Measurements from ENCODE around the gene RAB11FIP2. TPM values are rescaled to one million over a fixed set of nuclear protein-coding genes. Genes with fewer than 3 reads are reported as not detected.

The RAB11FIP2 gene, protein sequence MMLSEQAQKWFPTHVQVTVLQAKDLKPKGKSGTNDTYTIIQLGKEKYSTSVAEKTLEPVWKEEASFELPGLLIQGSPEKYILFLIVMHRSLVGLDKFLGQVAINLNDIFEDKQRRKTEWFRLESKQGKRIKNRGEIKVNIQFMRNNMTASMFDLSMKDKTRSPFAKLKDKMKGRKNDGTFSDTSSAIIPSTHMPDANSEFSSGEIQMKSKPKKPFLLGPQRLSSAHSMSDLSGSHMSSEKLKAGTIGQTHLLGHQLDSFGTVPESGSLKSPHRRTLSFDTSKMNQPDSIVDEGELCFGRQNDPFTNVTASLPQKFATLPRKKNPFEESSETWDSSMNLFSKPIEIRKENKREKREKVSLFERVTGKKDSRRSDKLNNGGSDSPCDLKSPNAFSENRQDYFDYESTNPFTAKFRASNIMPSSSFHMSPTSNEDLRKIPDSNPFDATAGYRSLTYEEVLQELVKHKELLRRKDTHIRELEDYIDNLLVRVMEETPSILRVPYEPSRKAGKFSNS
- total RNA-seq, result 10 to 100 TPM; 17.1 to 22.1 TPM

DNA sequence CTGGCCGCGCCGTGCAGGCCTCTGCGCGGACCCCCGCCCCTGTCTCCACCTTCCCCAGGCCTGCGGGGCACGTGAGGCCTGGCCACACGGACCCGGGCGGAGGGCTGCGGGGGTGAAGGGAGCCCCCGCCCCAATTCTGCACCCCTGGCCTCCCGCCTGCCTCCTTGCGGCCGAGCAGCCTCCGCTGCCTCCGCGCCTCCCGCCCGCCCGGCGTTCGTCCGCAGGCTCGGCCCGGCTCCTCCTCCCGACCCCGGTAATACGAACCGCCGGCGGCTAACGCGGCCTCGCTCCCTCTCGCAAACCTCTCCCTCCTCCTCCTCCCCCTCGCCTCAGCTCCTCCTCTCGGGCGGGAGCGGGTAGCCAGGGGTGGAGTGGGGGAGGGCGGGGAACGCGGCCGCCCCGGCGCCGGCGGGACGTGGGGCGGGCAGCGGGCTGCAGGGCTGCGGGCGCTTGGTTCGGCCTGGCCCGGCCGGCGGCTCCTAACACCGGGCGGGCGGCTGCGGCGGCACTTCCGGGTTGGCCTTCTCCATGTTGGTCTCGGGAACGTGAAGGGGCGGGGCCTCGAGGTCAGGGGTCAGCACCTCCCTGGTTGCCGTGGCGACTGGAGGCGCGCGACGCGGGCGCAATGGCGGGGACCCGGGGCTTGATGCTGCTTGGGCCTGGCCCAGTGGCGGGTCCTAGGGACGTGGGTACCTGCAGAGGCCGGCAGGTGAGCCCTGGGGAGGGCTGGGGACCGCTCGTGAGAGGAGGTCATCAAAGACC, at the start of gene RAB11FIP2:
Gene RAB11FIP2, minus strand, starts transcription at position 547 of the 762 bp plus-strand sequence. CDS start 778 bp downstream, outside the sequence.
- Histone ChIP-seq H3K36me3 (replicated peaks in 1 of 2; ENCODE audit: insufficient read depth in 1 of 2, low read depth in 2 of 2) (no peaks in the 10 kb centered on the region), H3K4me1 (peaks cover 50% of the 10 kb centered on the region), H3K9me3 (no peaks in the 10 kb centered on the region), H3K27ac (peak within 1 kb of the TSS; percentile 88 to 98 (median 96)), H3K4me3 (peak within 1 kb of the TSS; percentile 83 to 89), H3K27me3 (no peaks in the 10 kb centered on the region)
- ATAC-seq (peak; percentile 95), DNase-seq (peak; percentile 97 to 98 (median 98))
- 0 to 1% methylated on average over 38 to 67 of the region's 83 CpGs for WGBS, 2 donors
- intact Hi-C loops (cut with DNase I), result no loop called here
- TF ChIP-seq, protein P1, sequence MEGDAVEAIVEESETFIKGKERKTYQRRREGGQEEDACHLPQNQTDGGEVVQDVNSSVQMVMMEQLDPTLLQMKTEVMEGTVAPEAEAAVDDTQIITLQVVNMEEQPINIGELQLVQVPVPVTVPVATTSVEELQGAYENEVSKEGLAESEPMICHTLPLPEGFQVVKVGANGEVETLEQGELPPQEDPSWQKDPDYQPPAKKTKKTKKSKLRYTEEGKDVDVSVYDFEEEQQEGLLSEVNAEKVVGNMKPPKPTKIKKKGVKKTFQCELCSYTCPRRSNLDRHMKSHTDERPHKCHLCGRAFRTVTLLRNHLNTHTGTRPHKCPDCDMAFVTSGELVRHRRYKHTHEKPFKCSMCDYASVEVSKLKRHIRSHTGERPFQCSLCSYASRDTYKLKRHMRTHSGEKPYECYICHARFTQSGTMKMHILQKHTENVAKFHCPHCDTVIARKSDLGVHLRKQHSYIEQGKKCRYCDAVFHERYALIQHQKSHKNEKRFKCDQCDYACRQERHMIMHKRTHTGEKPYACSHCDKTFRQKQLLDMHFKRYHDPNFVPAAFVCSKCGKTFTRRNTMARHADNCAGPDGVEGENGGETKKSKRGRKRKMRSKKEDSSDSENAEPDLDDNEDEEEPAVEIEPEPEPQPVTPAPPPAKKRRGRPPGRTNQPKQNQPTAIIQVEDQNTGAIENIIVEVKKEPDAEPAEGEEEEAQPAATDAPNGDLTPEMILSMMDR (IDR thresholded peaks at IDR 0.05), result peak in 4 of 7 experiments; percentile 25 to 35 (median 32)
- TF ChIP-seq POLR2A (IDR thresholded peaks at IDR 0.05), result peak; percentile 71 to 76 (median 74)

DNA sequence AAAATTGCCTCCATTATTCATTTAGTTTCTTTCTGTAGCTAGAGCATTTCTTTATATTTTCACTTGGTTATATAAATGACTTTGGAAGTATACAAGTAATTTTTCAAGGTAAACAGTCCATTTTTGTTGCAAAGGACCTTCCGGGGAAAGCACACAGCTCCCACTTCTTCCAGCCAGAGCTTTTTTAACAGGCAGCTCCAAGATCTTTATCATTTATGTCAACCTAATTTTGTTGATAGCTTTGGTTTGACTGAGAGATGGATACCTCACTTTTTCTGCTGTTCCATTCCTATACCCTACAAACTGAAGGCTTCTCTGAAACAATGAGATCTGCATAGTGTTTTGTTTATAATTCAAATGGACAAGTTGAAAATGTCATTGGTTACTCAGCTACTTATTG, 49.3 kb upstream of the RAB11FIP2 start:
- no peak for DNase-seq
- TF ChIP-seq POLR2A (IDR thresholded peaks at IDR 0.05), result no peak
- TF ChIP-seq, protein P1 (IDR thresholded peaks at IDR 0.05), result no peak
- intact Hi-C loops (cut with DNase I), result no loop called here

DNA sequence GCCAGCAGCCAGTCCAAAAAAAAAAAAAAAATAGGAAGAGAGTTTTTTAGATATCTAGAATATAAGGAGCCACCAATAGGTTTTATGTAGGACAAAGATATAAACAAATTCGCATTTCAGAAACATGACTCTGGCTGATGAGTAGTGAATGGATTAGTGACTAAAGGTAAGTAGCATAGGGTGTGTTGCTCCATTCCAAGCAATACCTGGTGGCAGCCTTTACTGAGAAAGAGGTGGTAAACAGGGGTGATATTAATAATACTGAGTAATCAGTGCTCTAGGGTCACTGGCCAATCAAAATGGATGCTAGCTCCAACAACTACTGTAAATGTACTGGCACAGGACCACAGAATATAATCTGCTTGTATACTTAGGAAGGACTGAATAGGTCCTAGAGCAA, 45.5 kb upstream of the RAB11FIP2 start:
- ATAC-seq, result no peak
- Histone ChIP-seq H3K36me3 (replicated peaks in 1 of 2; ENCODE audit: insufficient read depth in 1 of 2, low read depth in 2 of 2) (no peaks in the 10 kb centered on the region), H3K27ac (no peak overlapping the region), H3K9me3 (no peaks in the 10 kb centered on the region), H3K4me1 (no peaks in the 10 kb centered on the region), H3K27me3 (no peaks in the 10 kb centered on the region), H3K4me3 (no peak overlapping the region)
- WGBS, 2 donors, result 88 to 100% methylated on average over 1 of the region's 1 CpG
- no peak for TF ChIP-seq POLR2A (IDR thresholded peaks at IDR 0.05)
- TF ChIP-seq, protein P1 (IDR thresholded peaks at IDR 0.05), result no peak
- no peak for DNase-seq
- intact Hi-C loops (cut with DNase I), result no loop called here

More for the DNA sequence above, 49.3 kb upstream of the RAB11FIP2 start:
- Histone ChIP-seq H3K4me1 (no peaks in the 10 kb centered on the region), H3K9me3 (no peaks in the 10 kb centered on the region), H3K36me3 (replicated peaks in 1 of 2; ENCODE audit: insufficient read depth in 1 of 2, low read depth in 2 of 2) (no peaks in the 10 kb centered on the region), H3K4me3 (no peak overlapping the region), H3K27ac (no peak overlapping the region), H3K27me3 (no peaks in the 10 kb centered on the region)
- 82 to 92% methylated on average over 1 of the region's 1 CpG for WGBS, 2 donors
- no peak for ATAC-seq

DNA sequence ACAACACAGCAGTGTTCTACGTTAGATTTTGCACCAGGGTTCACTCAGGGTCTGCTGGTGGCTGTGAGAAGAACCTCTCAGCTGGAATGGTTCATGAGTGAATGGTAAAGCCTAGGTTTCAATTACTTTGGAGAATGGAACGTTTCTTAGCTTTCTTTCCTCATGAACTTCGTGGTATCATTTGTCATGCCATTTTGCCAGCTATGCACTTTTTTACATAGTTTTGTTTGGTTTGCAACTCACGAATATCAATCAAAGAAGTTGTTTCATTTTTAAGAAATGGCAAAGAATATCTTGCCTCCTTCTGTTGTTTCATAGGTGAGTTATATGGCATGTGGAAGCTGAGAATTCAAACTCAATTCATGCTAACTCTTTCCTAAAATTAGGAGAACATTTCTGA, 34.1 kb upstream of the RAB11FIP2 start:
- no peak overlapping the region for H3K4me3 ChIP-seq
- no peaks in the 10 kb centered on the region for H3K27me3 ChIP-seq
- 71 to 81% methylated on average over 4 of the region's 4 CpGs for WGBS, 2 donors
- intact Hi-C loops (cut with DNase I), result no loop called here
- H3K4me1 ChIP-seq, result no peaks in the 10 kb centered on the region
- DNase-seq, result no peak
- no peak for ATAC-seq
- no peaks in the 10 kb centered on the region for H3K36me3 ChIP-seq (replicated peaks in 1 of 2; ENCODE audit: insufficient read depth in 1 of 2, low read depth in 2 of 2)
- TF ChIP-seq, protein P1 (IDR thresholded peaks at IDR 0.05), result no peak
- TF ChIP-seq POLR2A (IDR thresholded peaks at IDR 0.05), result no peak
- H3K27ac ChIP-seq, result no peak overlapping the region
- no peaks in the 10 kb centered on the region for H3K9me3 ChIP-seq

Data from body of pancreas (tissue), 4 donors.